GM19397 (cell line): ENCODE data around the gene RRAGD.
"Not testable (repeated sequence)": the region's sequence is repeated elsewhere in the genome, so short reads cannot be mapped to it uniquely, and the experiment has no call there.

Source experiments
- ATAC-seq: cut with Tn5 transposase; IDR thresholded peaks from one replicate; pipeline ENCODE4 v1.9.1; 2021; ENCODE audit warnings: mild to moderate bottlenecking, moderate library complexity; ENCODE audit not compliant: unreplicated experiment

The RRAGD gene

DNA sequence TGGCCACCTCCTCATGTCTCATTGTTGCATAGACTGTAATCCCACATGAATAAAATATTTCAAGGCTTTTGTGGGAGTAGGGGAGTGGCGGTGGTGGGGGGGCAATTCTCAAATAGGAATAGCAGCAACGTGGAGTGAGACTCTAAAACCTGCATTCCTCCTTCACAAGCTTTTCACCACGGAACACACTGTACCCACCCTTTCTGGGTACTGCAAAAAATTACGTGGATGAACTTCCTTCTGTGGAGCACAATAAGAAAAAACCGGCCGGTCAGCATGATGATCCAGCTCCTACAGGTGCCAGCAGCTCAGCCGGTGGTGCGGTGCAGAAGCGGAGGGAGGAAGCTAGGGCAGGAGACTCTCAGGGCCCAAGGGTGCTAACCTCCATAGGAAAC lies 930 bp upstream of the RRAGD start:
- no peak for ATAC-seq

DNA sequence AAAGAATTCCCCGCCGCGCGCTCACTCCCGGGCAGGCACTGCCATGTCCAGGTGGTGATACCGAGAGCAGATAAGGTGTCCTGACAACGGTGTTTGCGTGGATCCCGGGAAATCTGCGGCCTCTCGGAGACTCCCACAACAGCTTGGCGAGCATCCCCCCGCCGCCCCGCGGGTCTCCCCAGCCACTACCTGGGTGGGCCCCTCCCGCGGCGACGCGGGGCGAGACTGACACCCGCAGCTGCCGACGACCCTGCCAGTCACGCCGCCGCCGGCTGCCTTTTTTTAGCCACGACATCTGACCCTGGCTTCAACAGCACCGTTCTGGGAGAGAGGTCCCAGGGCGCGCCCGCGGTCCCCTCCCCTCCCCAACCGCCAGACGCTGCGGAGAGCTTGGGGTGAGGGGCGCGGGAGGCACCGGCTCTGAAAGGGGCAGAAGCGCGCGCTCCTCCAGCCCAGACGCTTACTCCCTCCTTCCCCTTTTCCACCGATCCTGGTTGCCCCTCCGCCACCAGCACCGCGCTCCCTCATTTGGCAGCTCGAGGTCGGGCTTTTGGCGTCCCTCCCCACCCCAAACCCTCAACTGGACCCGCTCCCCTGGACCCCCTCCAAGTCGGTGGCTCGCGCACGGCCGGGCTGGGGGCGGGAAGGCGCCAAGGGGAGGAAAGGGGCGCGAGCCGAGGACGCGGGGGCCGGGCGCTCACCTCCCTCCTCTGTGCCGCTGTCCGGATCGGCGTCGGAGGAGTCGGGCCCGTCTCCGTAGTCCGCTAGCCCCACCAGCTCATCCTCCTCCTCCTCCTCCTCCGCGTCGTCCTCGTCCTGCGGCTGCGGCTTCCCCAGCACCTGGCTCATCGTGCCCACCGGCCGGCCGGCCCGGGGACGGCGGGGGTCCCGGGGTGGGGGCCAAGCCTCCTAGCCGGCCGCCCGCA lies 665 bp downstream of the RRAGD start:
- ATAC-seq: peak; percentile 49

DNA sequence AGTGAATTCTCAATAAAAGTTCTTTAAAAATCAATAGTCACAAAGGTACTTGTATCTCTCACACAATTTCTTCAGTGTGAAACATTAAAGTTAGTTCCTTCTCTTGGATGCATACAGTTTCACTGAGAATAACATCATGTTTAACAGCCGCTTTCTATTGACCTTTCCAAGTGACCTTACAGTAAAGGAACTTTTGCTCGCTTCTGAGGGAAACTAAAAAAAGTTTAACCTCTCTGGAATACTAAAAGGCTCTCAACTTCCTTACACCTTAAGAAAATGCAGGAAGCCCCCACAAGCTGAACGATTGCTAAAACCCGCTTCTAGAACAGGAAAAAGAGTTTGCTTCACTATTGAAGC lies 1.3 kb downstream of the RRAGD start:
- ATAC-seq: no peak

DNA sequence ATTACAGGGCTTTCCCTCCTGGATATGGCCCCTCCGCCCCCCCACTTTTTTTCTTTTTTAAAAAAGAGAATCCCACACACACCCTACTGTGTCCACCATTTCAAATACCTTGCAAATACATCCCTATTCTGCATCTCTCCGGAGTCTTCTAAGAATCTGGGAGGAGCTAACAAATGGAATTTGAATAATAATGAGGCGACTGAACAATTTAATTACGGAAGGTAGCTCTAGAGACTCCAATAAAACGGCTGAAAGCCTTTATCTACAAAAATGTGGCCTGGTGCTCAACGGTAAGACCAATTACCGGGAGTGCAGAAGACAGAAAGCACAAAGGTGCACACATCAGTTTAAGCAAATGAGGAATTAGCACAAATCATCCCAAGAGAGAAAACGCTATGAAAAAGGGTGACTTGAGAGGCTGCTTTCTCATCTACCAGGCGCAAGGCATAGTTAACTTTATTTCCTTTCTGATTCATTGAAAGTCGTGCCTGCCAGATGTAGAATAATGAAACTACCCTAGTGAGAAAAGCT lies 1.8 kb downstream of the RRAGD start:
- no peak for ATAC-seq

DNA sequence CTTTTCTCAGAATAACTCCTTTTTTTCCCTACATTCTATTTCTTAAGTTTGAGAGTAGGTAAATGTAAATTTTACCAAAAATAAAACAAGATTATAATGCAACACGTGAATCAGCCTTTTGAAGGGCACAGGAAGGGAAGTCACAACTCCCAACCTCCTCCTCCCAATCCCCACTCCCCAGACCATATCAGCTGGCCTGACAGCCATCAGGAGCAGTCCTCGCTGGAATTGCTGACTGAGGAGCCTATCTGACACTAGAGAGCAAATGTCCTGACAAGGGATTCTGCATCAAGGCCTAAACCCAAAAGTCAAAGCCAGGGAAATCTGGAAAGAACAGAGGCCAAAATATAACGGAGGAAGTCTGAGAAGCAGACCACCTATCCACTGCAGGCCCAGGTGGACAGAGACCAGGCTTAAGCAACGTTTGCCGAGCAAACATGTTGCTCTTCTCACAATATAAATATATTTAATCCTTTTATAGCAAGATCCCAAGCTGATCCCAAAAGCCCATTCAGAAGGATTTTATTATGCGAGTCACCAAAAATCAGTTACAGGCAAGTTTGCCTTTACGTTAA lies 2.5 kb downstream of the RRAGD start:
- ATAC-seq: no peak

DNA sequence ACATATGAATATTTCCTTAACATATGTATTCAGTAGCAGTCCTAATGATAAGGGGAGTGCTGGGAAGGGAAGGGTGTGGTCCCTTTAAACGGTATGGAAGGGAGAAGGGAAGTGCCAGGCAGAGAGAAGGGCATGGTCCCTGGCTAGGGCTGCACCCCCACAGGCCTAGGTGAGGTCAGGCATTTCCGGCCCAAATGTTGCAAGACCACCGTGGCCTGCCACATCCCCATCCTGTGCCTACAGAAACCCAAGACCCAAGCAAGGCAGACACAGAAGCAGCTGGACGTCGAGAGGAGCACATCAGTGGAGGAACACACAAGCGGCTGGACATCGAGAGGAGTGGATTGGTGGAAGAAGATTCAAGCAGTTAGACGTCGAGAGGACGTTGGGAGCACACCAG lies 5.9 kb downstream of the RRAGD start:
- ATAC-seq: no peak

DNA sequence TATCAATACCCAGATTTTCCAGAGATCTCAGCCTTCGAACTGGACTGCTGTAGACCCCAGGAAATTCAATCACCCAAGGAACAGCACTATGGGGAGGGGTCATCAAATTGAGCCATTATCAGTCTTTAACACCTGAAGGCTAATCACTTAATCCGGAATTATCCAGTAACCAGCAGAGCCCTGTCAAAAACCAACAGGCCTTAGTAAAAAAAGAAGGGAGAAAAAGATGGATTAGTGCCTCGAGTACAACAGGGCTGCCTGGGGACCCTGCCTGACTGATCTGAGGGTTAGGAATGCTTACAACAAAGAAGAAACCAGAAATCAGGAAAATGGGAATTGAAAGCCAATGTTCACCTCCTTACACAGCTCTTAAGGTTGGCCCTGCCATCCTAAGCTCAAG lies 7.6 kb downstream of the RRAGD start:
- no peak for ATAC-seq

DNA sequence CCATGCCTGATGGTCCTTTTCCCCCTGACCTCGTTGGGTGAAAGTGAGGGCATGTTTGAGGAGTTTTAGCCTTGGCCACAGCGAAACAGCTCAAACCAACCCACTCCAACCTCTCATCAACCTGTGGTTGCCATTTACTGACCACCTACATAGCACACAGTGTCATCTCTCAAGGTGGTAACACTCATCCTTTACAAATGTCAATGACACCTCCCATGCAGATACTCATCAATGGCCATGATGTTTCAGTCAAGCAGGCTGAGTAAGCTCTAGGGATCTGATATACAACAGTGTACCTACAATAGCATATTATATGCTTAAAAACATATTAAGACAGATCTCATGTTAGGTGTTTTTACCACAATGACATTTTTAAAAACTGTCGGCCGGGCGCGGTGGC lies 9.3 kb downstream of the RRAGD start:
- ATAC-seq: no peak

DNA sequence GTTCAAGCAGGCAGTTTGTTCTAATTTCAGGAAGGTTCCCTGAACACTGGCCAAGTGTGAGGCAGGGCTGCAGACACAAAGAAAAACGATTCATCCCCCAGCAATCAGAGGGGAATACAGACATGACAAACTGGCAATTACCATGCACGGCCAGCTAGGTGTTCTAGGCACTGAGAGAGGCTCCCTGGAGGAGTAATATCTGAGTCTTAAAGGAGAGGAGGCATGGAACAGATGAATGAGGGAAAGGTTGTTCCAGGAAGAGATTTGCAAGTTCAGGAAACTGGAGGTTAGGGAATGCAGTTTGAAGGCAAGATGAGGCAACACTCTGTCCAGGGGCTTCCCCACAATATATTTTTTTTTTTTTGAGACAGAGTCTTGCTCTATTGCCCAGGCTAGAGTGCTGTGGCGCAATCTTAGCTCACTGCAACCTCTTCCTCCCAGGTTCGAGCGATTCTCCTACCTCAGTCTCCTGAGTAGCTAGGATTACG lies 11.1 kb downstream of the RRAGD start:
- ATAC-seq: no peak

DNA sequence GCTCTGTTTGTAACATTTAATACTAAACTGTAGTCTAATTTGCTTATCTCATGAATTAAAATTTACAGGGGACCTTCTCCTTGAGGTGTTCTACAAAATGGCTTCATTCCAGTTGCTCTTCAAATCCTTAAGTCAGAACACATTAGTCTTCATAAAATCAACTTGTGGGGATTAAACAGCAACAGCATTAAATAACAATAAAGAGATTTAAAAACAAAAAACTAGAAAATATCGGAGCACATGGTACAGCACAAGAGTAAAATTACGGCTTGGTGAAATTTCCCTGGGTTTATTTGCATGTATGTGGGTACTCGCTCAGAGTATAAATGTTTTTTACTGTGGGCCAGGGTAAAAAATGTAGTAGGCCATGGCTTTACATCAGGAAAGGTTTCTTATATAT lies 12.0 kb downstream of the RRAGD start:
- no peak for ATAC-seq

DNA sequence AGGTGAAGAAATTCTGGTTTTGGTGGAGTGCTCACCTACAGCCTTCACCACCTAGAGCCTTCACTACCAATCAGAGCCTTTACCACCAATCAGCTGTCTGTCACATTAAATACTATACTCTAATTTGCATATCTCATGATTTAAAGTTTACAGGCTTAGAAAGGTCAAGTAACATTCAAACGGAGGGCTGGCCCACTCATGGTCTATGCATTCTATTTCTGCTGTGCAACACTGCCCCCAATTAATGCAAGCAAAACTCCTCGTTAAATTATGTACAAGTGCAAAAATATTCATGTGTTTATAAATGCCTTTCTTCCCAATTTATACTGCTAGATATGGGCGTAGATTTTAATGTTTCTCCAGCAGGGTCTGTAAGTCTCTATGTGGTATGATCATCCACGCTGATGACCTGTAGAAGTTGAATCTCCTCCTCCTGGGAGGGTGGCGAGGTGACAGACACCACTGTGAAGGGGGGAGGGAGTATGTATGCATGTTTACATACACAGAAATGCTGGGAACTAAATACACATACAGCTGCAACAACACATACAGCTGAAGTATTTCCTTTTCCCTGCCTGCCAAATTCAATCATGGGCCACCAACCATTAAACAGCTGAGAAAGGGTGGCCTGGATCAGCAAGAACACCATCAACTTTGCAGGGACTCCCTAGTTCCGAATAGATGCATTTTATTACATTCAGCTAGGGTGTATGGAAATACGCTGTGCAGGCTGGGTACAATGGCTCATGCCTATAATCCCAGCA lies 13.1 kb downstream of the RRAGD start:
- ATAC-seq: no peak

DNA sequence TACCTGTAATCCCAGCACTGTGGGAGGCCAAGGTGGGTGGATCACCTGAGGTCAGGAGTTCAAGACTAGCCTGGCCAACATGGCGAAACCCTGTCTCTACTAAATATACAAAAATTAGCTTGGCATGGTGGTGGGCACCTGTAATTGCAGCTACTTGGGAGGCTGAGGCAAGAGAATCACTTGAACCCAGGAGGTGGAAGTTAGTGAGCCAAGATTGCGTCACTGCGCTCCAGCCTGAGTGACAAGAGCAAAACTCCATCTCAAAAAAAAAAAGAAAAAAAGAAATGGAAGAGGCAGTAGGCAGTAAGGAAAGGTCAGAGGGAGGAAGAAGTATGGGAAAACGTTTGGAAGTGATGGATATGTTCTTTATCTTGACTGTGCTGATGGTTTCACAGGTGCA lies 14.2 kb downstream of the RRAGD start:
- ATAC-seq: not testable (repeated sequence)

DNA sequence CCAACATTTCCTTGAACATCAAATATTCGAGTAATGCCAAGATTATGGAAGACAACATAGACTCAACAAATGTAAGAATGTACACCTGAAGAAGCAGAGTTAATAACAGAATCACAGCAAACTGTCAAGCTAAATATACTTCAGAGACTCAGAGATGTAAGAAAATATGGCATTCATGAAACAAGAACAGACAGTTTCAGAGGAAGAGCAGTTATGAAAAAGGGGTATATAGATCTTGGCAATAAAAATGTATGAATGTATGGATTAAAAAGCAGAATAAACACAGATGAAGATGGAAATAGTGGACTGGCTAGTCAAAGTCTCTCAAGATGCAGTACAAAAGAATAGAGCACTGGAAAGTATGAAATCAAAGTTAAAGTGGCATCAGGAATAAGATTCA lies 18.4 kb downstream of the RRAGD start:
- no peak for ATAC-seq

DNA sequence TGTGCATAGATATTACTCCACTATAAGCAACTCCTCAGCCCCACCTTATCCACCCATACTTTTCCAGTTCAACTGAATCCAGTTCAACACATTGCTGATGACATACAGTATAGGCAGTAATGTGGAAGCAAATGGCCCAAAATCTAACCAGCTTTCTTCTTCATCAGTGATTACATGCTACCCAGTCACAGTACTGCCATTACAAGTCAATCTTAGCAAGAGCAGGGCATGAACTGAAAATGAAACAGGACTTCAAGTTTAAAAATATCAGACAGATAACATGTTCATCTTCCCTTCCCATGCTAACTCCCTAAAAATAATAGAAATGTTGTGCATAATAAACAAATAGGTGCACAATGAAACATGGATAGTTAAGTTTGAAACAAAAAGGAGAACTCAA lies 19.2 kb downstream of the RRAGD start:
- ATAC-seq: no peak

DNA sequence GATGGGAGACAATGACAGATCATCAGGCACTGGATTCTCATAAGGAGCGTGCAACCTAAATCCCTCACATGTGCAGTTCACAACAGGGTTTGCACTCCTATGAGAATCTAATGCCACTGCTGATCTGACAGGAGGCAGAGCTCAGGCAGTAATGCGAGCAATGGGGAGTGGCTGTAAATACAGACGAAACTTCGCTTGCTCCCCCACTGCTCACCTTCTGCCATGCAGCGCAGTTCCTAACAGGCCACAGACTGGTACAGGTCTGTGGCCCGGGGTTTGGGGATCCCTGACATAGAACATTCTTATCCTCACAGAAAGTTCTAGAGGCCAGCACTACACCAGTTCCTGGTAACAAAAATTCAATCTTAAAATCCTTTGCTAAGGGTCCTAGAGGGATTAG lies 23.2 kb downstream of the RRAGD start:
- no peak for ATAC-seq

DNA sequence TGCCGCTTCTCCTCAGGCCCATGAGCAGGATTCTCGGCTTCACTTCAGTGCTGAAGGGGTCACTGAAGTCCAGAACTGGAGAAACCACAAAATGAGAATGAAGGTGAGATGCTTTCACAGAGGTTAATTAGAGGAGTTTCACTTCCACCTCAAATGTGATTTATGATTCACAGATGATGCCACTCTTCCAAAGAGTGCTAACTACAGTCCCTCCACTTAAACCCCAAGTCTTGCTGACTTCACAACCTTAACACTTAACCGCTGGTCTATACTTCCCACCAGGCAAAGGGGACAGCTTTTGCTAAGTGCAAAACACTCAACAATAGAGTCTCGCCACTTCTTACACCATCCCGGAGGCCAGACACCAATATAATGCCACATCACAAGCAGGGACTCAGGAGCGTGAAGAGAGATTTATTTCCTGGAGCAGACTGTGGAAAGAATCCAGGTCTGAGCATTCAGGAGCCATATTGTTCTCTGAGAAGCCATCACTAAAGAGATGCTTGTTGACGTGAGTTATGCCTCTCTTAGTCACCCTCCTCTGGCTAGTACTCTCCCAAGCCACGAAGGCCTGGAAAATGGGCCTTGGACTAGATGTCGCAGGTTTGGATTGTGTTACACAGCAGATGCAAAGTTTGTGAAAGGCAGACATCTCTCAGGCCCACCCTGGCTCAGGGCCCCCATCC lies 24.4 kb downstream of the RRAGD start:
- peak; percentile 91 for ATAC-seq

DNA sequence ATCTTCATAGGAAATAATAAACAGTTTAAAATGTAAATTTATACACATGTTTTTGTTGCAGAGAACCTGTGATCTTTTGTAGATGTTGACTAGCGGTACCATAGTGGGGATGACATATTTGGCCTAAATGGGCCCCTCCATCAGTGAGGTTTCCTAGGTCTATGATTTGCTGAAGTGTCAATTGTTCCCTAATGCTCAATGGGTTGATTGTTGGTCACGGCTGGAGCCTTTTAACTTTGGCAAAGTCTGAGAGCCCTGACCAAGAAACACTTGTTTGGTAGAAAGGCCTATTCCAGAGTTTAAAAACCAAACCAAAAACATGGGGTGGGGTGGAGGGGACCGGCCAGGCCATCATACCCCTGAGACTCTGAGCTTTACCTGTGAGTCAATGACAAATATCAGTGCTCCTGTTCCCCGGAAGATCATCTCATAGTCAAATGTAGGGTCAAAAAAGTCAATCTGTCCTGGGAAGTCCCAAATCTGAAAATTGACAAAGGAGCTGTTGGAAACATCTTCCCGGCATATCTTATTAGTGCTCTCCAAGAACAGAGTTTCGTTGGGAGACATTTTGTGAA lies 25.1 kb downstream of the RRAGD start:
- ATAC-seq: peak; percentile 18

DNA sequence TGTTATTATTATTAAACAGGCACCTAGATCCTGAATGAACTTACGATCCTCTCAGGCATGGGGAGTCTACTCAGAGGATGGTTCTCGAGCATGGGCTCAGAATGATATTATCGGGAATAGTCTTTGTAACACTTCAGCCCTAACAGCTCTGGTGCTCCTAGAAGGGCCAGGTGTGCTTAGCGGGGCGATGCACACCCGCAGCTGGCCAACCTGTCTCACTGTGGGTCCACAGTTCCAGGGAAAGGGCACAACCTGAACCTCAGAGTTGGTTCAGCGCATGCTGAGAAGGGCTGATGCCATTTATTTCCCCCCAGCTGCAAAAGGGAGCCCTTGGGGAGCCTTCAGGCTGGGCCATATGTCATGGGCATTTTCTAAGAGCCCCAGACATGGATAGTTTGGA lies 26.2 kb downstream of the RRAGD start:
- ATAC-seq: no peak

DNA sequence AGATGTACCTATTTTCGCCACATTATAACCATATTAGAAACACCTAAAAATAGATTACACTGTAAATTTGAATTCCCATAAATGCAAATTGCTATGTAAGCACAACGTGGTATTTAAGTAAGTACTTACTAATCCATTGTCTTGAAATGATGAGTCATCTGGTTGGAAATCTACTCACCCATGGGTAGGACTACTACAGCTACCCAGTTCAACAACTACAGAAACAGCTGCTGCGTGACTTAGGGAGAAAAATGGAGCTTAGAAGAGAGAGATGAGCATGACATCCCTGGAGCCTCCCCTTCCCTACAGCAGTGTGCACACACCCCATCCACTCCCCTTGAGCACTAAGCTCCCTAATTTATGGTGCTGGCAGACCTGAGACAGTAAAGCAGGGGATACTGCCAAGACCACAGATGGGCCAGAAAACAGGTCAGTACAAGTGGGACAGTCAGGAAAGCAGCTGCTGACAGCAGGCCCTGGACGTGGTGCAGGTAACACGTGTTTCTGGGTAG lies 26.9 kb downstream of the RRAGD start:
- ATAC-seq: peak; percentile 32

DNA sequence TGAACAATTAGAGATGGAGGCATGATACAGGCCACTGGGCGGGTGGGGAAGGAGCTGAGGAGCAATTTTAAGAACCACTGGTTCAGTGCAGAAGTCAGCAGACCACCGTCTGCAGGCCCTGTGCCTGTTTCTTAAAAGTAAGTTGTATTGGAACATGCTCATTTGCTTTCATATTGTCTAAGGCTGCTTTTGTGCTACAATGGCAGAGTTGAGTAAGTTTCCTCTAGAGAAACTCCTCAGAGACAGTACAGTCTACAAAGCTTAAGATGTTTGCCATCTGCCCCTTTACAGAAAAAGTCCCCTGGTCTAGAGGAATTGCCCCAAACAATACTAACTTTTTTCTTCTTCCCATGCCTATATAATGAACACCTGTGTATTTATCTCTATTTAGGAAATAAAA lies 31.0 kb downstream of the RRAGD start:
- ATAC-seq: no peak
